Measurements from ENCODE around the gene PLPPR3. TPM values are rescaled to one million over a fixed set of nuclear protein-coding genes. Genes with fewer than 3 reads are reported as not detected.
A peak's percentile ranks its signal among the peaks of the same experiment; 100 is the strongest.
"Not testable (repeated sequence)": the region's sequence is repeated elsewhere in the genome, so short reads cannot be mapped to it uniquely, and the experiment has no call there.

Gene PLPPR3
- total RNA-seq, 3 donors from 2014 or later: 0.19 TPM; not detected in 2

- TF ChIP-seq CTCF (IDR thresholded peaks at IDR 0.05): no peak
- no peaks in the 10 kb centered on the region for H3K36me3 ChIP-seq (ENCODE audit: low read depth)
- H3K4me3 ChIP-seq: no peak overlapping the region
- DNase-seq: no peak
- H3K4me1 ChIP-seq (ENCODE audit: low read depth): peaks cover 10% of the 10 kb centered on the region
- ATAC-seq: no peak
- H3K9me3 ChIP-seq: no peaks in the 10 kb centered on the region
- intact Hi-C loops (cut with DNase I, micrococcal nuclease): no loop called here
Observed at GRCh38 chr19:845707-846521, 24.2 kb upstream of the PLPPR3 start.

GRCh38 chr19:844546-844971 is 22.8 kb upstream of the PLPPR3 start:
- ATAC-seq (peak; percentile 6), DNase-seq (no peak)
- intact Hi-C loops (cut with DNase I, micrococcal nuclease): no loop called here
- Histone ChIP-seq H3K4me1 (ENCODE audit: low read depth) (peaks cover 9% of the 10 kb centered on the region), H3K9me3 (no peaks in the 10 kb centered on the region), H3K36me3 (ENCODE audit: low read depth) (no peaks in the 10 kb centered on the region), H3K4me3 (no peak overlapping the region)
- TF ChIP-seq CTCF (IDR thresholded peaks at IDR 0.05): no peak

- TF ChIP-seq CTCF (IDR thresholded peaks at IDR 0.05): no peak
- H3K9me3 ChIP-seq: no peaks in the 10 kb centered on the region
- intact Hi-C loops (cut with DNase I, micrococcal nuclease): no loop called here
- ATAC-seq: peak; percentile 47
- no peaks in the 10 kb centered on the region for H3K36me3 ChIP-seq (ENCODE audit: low read depth)
- H3K4me3 ChIP-seq: no peak overlapping the region
- DNase-seq: peak in 1 of 3 donors; percentile 40
- H3K4me1 ChIP-seq (ENCODE audit: low read depth): peaks cover 9% of the 10 kb centered on the region
Observed at GRCh38 chr19:843836-844545, 22.2 kb upstream of the PLPPR3 start.

- peak; percentile 73 for ATAC-seq
- peak in 1 of 3 donors; percentile 53 for DNase-seq
- no peak overlapping the region for H3K4me3 ChIP-seq
Observed at GRCh38 chr19:843180-843835, 21.6 kb upstream of the PLPPR3 start.

GRCh38 chr19:842802-843179 is 21.0 kb upstream of the PLPPR3 start:
- H3K9me3 ChIP-seq; H3K4me3 ChIP-seq; H3K36me3 ChIP-seq (ENCODE audit: low read depth); intact Hi-C loops (cut with DNase I, micrococcal nuclease); H3K4me1 ChIP-seq (ENCODE audit: low read depth); ATAC-seq; DNase-seq: not testable (repeated sequence)

More at GRCh38 chr19:843180-843835, 21.6 kb upstream of the PLPPR3 start:
- intact Hi-C loops (cut with DNase I, micrococcal nuclease): no loop called here
- H3K4me1 ChIP-seq (ENCODE audit: low read depth): peaks cover 9% of the 10 kb centered on the region
- TF ChIP-seq CTCF (IDR thresholded peaks at IDR 0.05): no peak
- H3K36me3 ChIP-seq (ENCODE audit: low read depth): no peaks in the 10 kb centered on the region
- H3K9me3 ChIP-seq: no peaks in the 10 kb centered on the region

All from mucosa of descending colon (tissue), 3 donors.